Measurements from ENCODE around the gene MAGI1.

MAGI1 gene

GRCh38 chr3:65305836-65306235, 732.9 kb downstream of the MAGI1 start:
- Histone ChIP-seq H3K4me3 (replicated peaks; ENCODE audit: insufficient read depth, low read length) (no peak overlapping the region), H3K27me3 (ENCODE audit: insufficient read depth, poor library complexity, severe bottlenecking) (no peaks in the 10 kb centered on the region), H3K27ac (replicated peaks) (no peak overlapping the region)
- DNase-seq (ENCODE audit: low read depth in 1 of 2, low spot score in 1 of 2) = no peak
- TF ChIP-seq POLR2AphosphoS5 (IDR thresholded peaks at IDR 0.05; ENCODE audit: low read depth) (no peak), GABPA (IDR thresholded peaks at IDR 0.05; ENCODE audit: low read depth) (no peak), CTCF (IDR thresholded peaks at IDR 0.05; ENCODE audit: insufficient read depth, low read length) (no peak), SPI1 (IDR thresholded peaks at IDR 0.05; ENCODE audit: borderline replicate concordance, low read depth) (no peak)

Data from HL-60 (cell line).